ENCODE results near the gene VRK2. TPM values are rescaled to one million over a fixed set of nuclear protein-coding genes. Genes with fewer than 3 reads are reported as not detected.
A peak's percentile ranks its signal among the peaks of the same experiment; 100 is the strongest.

VRK2 gene
- total and polyA plus RNA-seq, 10 of the 15 experiments (the other 5 are each of a cell fraction or from before 2014, with no cell fraction given): 26.5 to 78.0 (median 57.3) TPM

DNA sequence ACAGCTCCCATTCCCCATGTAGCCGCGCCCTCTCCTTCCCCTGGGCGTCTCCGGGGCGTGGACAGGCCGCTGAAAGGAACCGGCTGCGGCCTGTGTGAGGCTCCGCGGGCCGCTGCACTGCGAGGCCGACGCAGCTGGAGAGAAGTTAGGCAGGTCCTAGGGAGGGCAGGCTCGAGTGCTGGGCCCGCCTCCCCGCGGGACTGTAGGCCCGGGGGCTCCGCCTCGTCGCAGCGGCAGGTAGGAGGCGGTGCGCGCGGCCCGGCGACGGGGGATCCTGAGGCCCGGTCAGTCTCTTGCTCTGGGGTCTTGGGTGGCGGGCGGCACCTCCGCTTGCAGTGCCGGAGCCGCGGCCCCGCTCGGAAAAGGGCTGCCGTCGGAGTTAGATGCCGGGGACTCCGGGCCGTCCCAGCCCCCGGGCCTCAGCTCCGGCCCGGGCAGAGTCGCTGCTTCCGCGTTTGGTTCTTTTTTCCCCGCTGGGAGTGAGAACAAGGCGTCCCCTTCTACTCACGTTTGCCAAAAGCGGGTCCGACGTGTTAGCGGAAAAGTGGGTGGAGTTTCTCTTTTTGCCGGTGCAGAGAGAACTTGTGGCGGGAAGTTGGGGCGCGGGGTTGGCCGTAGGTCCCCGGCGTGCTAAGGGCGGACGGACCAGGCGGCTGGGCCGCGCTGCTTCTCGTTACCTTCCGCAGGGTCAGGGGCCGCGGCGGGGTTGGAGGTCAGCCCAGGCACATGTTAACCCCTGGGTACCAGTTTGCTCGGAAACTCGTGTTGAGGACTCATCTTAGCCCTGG is at the start of gene VRK2 (continued):
- TF ChIP-seq, protein P1, sequence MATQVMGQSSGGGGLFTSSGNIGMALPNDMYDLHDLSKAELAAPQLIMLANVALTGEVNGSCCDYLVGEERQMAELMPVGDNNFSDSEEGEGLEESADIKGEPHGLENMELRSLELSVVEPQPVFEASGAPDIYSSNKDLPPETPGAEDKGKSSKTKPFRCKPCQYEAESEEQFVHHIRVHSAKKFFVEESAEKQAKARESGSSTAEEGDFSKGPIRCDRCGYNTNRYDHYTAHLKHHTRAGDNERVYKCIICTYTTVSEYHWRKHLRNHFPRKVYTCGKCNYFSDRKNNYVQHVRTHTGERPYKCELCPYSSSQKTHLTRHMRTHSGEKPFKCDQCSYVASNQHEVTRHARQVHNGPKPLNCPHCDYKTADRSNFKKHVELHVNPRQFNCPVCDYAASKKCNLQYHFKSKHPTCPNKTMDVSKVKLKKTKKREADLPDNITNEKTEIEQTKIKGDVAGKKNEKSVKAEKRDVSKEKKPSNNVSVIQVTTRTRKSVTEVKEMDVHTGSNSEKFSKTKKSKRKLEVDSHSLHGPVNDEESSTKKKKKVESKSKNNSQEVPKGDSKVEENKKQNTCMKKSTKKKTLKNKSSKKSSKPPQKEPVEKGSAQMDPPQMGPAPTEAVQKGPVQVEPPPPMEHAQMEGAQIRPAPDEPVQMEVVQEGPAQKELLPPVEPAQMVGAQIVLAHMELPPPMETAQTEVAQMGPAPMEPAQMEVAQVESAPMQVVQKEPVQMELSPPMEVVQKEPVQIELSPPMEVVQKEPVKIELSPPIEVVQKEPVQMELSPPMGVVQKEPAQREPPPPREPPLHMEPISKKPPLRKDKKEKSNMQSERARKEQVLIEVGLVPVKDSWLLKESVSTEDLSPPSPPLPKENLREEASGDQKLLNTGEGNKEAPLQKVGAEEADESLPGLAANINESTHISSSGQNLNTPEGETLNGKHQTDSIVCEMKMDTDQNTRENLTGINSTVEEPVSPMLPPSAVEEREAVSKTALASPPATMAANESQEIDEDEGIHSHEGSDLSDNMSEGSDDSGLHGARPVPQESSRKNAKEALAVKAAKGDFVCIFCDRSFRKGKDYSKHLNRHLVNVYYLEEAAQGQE (IDR thresholded peaks at IDR 0.05; ENCODE audit: low read depth, low read length): no peak
- TF ChIP-seq TCF12 (IDR thresholded peaks at IDR 0.05; ENCODE audit: low read depth, low read length): peak; percentile 88
- TF ChIP-seq YBX1 (IDR thresholded peaks at IDR 0.05): no peak
- TF ChIP-seq ZNF622 (IDR thresholded peaks at IDR 0.05): no peak
- no peak; the same call in 1 of the 2 replicates for TF ChIP-seq HCFC1 (IDR thresholded peaks at IDR 0.05; ENCODE audit: low read length)
- TF ChIP-seq POU2F2 (IDR thresholded peaks at IDR 0.05; ENCODE audit: borderline replicate concordance, low read depth, low read length): peak; percentile 57
- TF ChIP-seq, protein P2, sequence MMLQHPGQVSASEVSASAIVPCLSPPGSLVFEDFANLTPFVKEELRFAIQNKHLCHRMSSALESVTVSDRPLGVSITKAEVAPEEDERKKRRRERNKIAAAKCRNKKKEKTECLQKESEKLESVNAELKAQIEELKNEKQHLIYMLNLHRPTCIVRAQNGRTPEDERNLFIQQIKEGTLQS (IDR thresholded peaks at IDR 0.05; ENCODE audit: borderline replicate concordance, extremely low read depth, low read depth, low read length): no peak
- no peak for TF ChIP-seq SREBF2 (IDR thresholded peaks at IDR 0.05; ENCODE audit: low read length)
- TF ChIP-seq CBX3 (IDR thresholded peaks at IDR 0.05; ENCODE audit: borderline replicate concordance, low read depth): no peak
- TF ChIP-seq FOXK2 (IDR thresholded peaks at IDR 0.05): no peak
- TF ChIP-seq, protein P3, sequence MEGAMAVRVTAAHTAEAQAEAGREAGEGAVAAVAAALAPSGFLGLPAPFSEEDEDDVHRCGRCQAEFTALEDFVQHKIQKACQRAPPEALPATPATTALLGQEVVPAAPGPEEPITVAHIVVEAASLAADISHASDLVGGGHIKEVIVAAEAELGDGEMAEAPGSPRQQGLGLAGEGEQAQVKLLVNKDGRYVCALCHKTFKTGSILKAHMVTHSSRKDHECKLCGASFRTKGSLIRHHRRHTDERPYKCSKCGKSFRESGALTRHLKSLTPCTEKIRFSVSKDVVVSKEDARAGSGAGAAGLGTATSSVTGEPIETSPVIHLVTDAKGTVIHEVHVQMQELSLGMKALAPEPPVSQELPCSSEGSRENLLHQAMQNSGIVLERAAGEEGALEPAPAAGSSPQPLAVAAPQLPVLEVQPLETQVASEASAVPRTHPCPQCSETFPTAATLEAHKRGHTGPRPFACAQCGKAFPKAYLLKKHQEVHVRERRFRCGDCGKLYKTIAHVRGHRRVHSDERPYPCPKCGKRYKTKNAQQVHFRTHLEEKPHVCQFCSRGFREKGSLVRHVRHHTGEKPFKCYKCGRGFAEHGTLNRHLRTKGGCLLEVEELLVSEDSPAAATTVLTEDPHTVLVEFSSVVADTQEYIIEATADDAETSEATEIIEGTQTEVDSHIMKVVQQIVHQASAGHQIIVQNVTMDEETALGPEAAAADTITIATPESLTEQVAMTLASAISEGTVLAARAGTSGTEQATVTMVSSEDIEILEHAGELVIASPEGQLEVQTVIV (IDR thresholded peaks at IDR 0.05; ENCODE audit: borderline replicate concordance, partially characterized antibody): peak; percentile 81
- TF ChIP-seq, protein P4, sequence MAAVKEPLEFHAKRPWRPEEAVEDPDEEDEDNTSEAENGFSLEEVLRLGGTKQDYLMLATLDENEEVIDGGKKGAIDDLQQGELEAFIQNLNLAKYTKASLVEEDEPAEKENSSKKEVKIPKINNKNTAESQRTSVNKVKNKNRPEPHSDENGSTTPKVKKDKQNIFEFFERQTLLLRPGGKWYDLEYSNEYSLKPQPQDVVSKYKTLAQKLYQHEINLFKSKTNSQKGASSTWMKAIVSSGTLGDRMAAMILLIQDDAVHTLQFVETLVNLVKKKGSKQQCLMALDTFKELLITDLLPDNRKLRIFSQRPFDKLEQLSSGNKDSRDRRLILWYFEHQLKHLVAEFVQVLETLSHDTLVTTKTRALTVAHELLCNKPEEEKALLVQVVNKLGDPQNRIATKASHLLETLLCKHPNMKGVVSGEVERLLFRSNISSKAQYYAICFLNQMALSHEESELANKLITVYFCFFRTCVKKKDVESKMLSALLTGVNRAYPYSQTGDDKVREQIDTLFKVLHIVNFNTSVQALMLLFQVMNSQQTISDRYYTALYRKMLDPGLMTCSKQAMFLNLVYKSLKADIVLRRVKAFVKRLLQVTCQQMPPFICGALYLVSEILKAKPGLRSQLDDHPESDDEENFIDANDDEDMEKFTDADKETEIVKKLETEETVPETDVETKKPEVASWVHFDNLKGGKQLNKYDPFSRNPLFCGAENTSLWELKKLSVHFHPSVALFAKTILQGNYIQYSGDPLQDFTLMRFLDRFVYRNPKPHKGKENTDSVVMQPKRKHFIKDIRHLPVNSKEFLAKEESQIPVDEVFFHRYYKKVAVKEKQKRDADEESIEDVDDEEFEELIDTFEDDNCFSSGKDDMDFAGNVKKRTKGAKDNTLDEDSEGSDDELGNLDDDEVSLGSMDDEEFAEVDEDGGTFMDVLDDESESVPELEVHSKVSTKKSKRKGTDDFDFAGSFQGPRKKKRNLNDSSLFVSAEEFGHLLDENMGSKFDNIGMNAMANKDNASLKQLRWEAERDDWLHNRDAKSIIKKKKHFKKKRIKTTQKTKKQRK (IDR thresholded peaks at IDR 0.05; ENCODE audit: low read depth, low read length): no peak
- TF ChIP-seq BACH1 (IDR thresholded peaks at IDR 0.05; ENCODE audit: borderline replicate concordance): peak; percentile 86
- TF ChIP-seq ETV6 (conservative IDR thresholded peaks at IDR 0.05 in 1 of 2, IDR thresholded peaks at IDR 0.05 in 1 of 2; ENCODE audit: borderline replicate concordance in 1 of 2, low read depth in 1 of 2): peak in 1 of 2 experiments; percentile 42; a peak in 2 of 4 replicates
- TF ChIP-seq RELA (IDR thresholded peaks at IDR 0.05; ENCODE audit: borderline replicate concordance, partially characterized antibody): peak; percentile 32
- TF ChIP-seq ZNF217 (IDR thresholded peaks at IDR 0.05): peak; percentile 80; the same call in 1 of the 2 replicates
- TF ChIP-seq HDAC6 (IDR thresholded peaks at IDR 0.05; ENCODE audit: unreplicated experiment): no peak
- TF ChIP-seq CBFB (IDR thresholded peaks at IDR 0.05; ENCODE audit: low read depth): no peak; the same call in none of the 2 replicates
- TF ChIP-seq CEBPB (IDR thresholded peaks at IDR 0.05; ENCODE audit: borderline replicate concordance in 1 of 2, low read depth in 2 of 2, low read length in 2 of 2): no peak
